HEK293 (cell line): Measurements from ENCODE around the gene NPTN.

Experiments used
- BCL11A ChIP-seq: fragments of 450-650 bp; formaldehyde crosslinking; IDR thresholded peaks from 2 replicates; pipeline ENCODE4 v1.5.1; 2016; ENCODE audit warnings: low read depth, missing biosample characterization, missing genetic modification characterization
- SP2 ChIP-seq: fragments of 450-650 bp; formaldehyde crosslinking; IDR thresholded peaks from 2 replicates; pipeline ENCODE4 v1.5.1; 2016; ENCODE audit warnings: missing biosample characterization, missing genetic modification characterization
- ZBTB21 ChIP-seq: fragments of 450-650 bp; formaldehyde crosslinking; IDR thresholded peaks from 2 replicates; pipeline ENCODE4 v1.5.1; 2017; ENCODE audit warnings: missing biosample characterization, missing genetic modification characterization
- ZEB2 ChIP-seq: fragments of 450-650 bp; formaldehyde crosslinking; IDR thresholded peaks from 2 replicates; pipeline ENCODE4 v1.5.1; 2016; ENCODE audit warnings: missing biosample characterization, missing genetic modification characterization
- ZNF121 ChIP-seq: fragments of 450-650 bp; formaldehyde crosslinking; IDR thresholded peaks from 2 replicates; pipeline ENCODE4 v1.5.1; 2016; ENCODE audit warnings: missing biosample characterization, missing genetic modification characterization
- ZNF274 ChIP-seq, 2 experiments: fragments of 200-500 bp in 1 of 2; fragments of 450-650 bp in 1 of 2; sonication (Bioruptor generic) in 1 of 2; formaldehyde crosslinking in 1 of 2; IDR thresholded peaks; 2 replicates each; pipeline versions ENCODE4 v1.5.1 to v1.6.1; 2014 to 2016; ENCODE audit warnings: borderline replicate concordance in 1 of 2, inconsistent platforms in 1 of 2, low read length in 1 of 2, missing biosample characterization in 1 of 2, missing genetic modification characterization in 1 of 2
- ZNF292 ChIP-seq: fragments of 450-650 bp; formaldehyde crosslinking; IDR thresholded peaks from 2 replicates; pipeline ENCODE4 v1.5.1; 2016; ENCODE audit warnings: low read depth, missing biosample characterization, missing genetic modification characterization, borderline replicate concordance
- ZNF629 ChIP-seq: fragments of 450-650 bp; formaldehyde crosslinking; IDR thresholded peaks from 2 replicates; pipeline ENCODE4 v1.5.1; 2017; ENCODE audit warnings: missing biosample characterization, missing genetic modification characterization
- ZNF660 ChIP-seq: fragments of 450-650 bp; IDR thresholded peaks from 2 replicates; pipeline ENCODE4 v1.5.1; 2018; ENCODE audit warnings: missing biosample characterization, mild to moderate bottlenecking, missing genetic modification characterization
- ZNF768 ChIP-seq: fragments of 450-650 bp; formaldehyde crosslinking; IDR thresholded peaks from 2 replicates; pipeline ENCODE4 v1.5.1; 2018; ENCODE audit warnings: missing biosample characterization, mild to moderate bottlenecking, missing genetic modification characterization
- TF ChIP-seq, protein P1 (sequence below): fragments of 450-650 bp; formaldehyde crosslinking; IDR thresholded peaks from 2 replicates; pipeline ENCODE4 v1.5.1; 2016; ENCODE audit warnings: missing biosample characterization, missing genetic modification characterization
- TF ChIP-seq, protein P2 (sequence below): sonication (generic); formaldehyde crosslinking; IDR thresholded peaks from 2 replicates; pipeline ENCODE4 v1.8.1; 2022; ENCODE audit warnings: mild to moderate bottlenecking, moderate library complexity, missing genetic modification reagents

DNA sequence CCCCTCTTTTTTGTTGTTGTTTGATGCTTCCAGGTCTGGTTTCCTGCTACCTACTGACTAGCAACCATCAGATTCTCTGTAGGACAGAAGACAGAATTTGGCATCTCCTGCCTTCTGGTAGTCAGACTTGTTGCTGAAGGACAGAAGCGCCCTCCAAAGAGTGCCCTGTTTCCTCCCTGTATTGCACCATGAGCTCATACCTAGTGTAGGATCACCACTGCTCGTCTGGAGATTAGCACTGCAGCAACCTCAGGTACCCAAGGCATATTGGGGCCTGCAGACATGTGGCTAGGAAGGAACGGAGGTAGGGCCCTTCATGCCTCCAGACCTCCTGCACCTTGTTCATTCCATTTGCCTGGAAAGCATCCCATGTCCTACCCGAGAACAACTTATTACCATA, 78.1 kb downstream of the NPTN start:
- TF ChIP-seq SP2 (tag by site-specific recombination) (no peak), ZNF292 (tag by site-specific recombination) (no peak), ZEB2 (tag by site-specific recombination) (no peak), ZNF121 (tag by site-specific recombination) (no peak), ZBTB21 (no peak), ZNF768 (no peak), BCL11A (no peak), ZNF660 (tag by site-specific recombination) (no peak), ZNF274 (IDR thresholded peaks at IDR 0.05; ENCODE audit: low read length) (no peak), ZNF274 (tag by site-specific recombination; IDR thresholded peaks at IDR 0.05; ENCODE audit: borderline replicate concordance) (no peak), ZNF629 (tag by site-specific recombination) (no peak)
- TF ChIP-seq, protein P1, sequence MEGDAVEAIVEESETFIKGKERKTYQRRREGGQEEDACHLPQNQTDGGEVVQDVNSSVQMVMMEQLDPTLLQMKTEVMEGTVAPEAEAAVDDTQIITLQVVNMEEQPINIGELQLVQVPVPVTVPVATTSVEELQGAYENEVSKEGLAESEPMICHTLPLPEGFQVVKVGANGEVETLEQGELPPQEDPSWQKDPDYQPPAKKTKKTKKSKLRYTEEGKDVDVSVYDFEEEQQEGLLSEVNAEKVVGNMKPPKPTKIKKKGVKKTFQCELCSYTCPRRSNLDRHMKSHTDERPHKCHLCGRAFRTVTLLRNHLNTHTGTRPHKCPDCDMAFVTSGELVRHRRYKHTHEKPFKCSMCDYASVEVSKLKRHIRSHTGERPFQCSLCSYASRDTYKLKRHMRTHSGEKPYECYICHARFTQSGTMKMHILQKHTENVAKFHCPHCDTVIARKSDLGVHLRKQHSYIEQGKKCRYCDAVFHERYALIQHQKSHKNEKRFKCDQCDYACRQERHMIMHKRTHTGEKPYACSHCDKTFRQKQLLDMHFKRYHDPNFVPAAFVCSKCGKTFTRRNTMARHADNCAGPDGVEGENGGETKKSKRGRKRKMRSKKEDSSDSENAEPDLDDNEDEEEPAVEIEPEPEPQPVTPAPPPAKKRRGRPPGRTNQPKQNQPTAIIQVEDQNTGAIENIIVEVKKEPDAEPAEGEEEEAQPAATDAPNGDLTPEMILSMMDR (tag by site-specific recombination): no peak
- TF ChIP-seq, protein P2, sequence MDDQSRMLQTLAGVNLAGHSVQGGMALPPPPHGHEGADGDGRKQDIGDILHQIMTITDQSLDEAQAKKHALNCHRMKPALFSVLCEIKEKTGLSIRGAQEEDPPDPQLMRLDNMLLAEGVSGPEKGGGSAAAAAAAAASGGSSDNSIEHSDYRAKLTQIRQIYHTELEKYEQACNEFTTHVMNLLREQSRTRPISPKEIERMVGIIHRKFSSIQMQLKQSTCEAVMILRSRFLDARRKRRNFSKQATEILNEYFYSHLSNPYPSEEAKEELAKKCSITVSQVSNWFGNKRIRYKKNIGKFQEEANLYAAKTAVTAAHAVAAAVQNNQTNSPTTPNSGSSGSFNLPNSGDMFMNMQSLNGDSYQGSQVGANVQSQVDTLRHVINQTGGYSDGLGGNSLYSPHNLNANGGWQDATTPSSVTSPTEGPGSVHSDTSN (CRISPR knock-in tag): no peak
